Measurements from ENCODE around the gene FMN1.

Gene FMN1

GRCh38 chr15:33126559-33127290 lies 67.8 kb downstream of the FMN1 start:
- no peak overlapping the region for H3K27ac ChIP-seq
- DNase-seq: peak; percentile 75 to 76
- no peaks in the 10 kb centered on the region for H3K36me3 ChIP-seq
- intact Hi-C loops (cut with DNase I; ENCODE audit: low total_unique reads): no loop called here
- H3K9me3 ChIP-seq: no peaks in the 10 kb centered on the region
- peaks cover 0 to 4% (median 0%) of the 10 kb centered on the region in 4 donors for H3K4me1 ChIP-seq
- no peaks in the 10 kb centered on the region for H3K27me3 ChIP-seq
- no peak for TF ChIP-seq CTCF (IDR thresholded peaks at IDR 0.05)
- H3K4me3 ChIP-seq: no peak overlapping the region

- H3K4me1 ChIP-seq: peaks cover 0 to 4% (median 0%) of the 10 kb centered on the region in 4 donors
- intact Hi-C loops (cut with DNase I; ENCODE audit: low total_unique reads): no loop called here
- H3K27ac ChIP-seq: no peak overlapping the region
- H3K9me3 ChIP-seq: no peaks in the 10 kb centered on the region
- no peaks in the 10 kb centered on the region for H3K36me3 ChIP-seq
- H3K27me3 ChIP-seq: no peaks in the 10 kb centered on the region
- DNase-seq: no peak
- no peak overlapping the region for H3K4me3 ChIP-seq
- TF ChIP-seq CTCF (IDR thresholded peaks at IDR 0.05): no peak
Observed at GRCh38 chr15:33125894-33126537, 68.5 kb downstream of the FMN1 start.

GRCh38 chr15:33124811-33125210 lies 69.7 kb downstream of the FMN1 start:
- H3K4me1 ChIP-seq: peaks cover 0 to 4% (median 0%) of the 10 kb centered on the region in 4 donors
- intact Hi-C loops (cut with DNase I; ENCODE audit: low total_unique reads): no loop called here
- no peaks in the 10 kb centered on the region for H3K9me3 ChIP-seq
- TF ChIP-seq CTCF (IDR thresholded peaks at IDR 0.05): no peak
- no peaks in the 10 kb centered on the region for H3K27me3 ChIP-seq
- no peak for DNase-seq
- H3K36me3 ChIP-seq: no peaks in the 10 kb centered on the region
- no peak overlapping the region for H3K27ac ChIP-seq
- H3K4me3 ChIP-seq: no peak overlapping the region

- DNase-seq: no peak
- no peaks in the 10 kb centered on the region for H3K9me3 ChIP-seq
- H3K27ac ChIP-seq: no peak overlapping the region
- TF ChIP-seq CTCF (IDR thresholded peaks at IDR 0.05): no peak
- H3K4me3 ChIP-seq: no peak overlapping the region
- no peaks in the 10 kb centered on the region for H3K36me3 ChIP-seq
- peaks cover 0 to 4% (median 0%) of the 10 kb centered on the region in 4 donors for H3K4me1 ChIP-seq
- no peaks in the 10 kb centered on the region for H3K27me3 ChIP-seq
- intact Hi-C loops (cut with DNase I; ENCODE audit: low total_unique reads): no loop called here
Observed at GRCh38 chr15:33124279-33124678, 70.2 kb downstream of the FMN1 start.

GRCh38 chr15:33119865-33120264 lies 74.6 kb downstream of the FMN1 start:
- Histone ChIP-seq H3K27ac (no peak overlapping the region), H3K4me3 (no peak overlapping the region), H3K36me3 (no peaks in the 10 kb centered on the region), H3K27me3 (no peaks in the 10 kb centered on the region), H3K9me3 (no peaks in the 10 kb centered on the region), H3K4me1 (no peaks in the 10 kb centered on the region)
- intact Hi-C loops (cut with DNase I; ENCODE audit: low total_unique reads): no loop called here
- DNase-seq: no peak
- no peak for TF ChIP-seq CTCF (IDR thresholded peaks at IDR 0.05)
